Stomach (tissue), 9 donors: ENCODE results near the gene SPATS1. TPM values are rescaled to one million over a fixed set of nuclear protein-coding genes. Genes with fewer than 3 reads are reported as not detected.

ENCODE experiments used
- DNase-seq, 2 donors: peaks; one replicate each; pipeline versions ENCODE4 v3.0.0 to v3.0.0-alpha.2; 2013 to 2019
- H3K27ac ChIP-seq, 5 donors: fragments of 200-600 bp in 4 of 5; sonication (generic) in 4 of 5; one replicate each; pipeline ENCODE4 v1.5.1; 2013 to 2019; ENCODE audit warnings: mild to moderate bottlenecking in 1 of 5, moderate library complexity in 1 of 5
- H3K27me3 ChIP-seq, 3 donors: fragments of 200-600 bp; sonication (generic); one replicate each; pipeline ENCODE4 v1.5.1; 2017 to 2019; ENCODE audit warnings: mixed run types in 1 of 3
- H3K36me3 ChIP-seq, 4 donors: fragments of 200-600 bp; sonication (generic); 1 replicate in 3 of 4; 2 replicates in 1 of 4; pipeline ENCODE4 v1.5.1; 2016 to 2019
- H3K4me1 ChIP-seq, 4 donors: fragments of 200-600 bp; sonication (generic); one replicate each; pipeline ENCODE4 v1.5.1; 2016 to 2019
- H3K4me3 ChIP-seq, 4 donors: fragments of 200-600 bp; sonication (generic) in 3 of 4; one replicate each; pipeline ENCODE4 v1.5.1; 2016 to 2019; ENCODE audit warnings: mild to moderate bottlenecking in 1 of 4
- H3K9me3 ChIP-seq, 4 donors: fragments of 200-600 bp; sonication (generic); one replicate each; pipeline ENCODE4 v1.5.1; 2016 to 2019
- CTCF ChIP-seq, 7 experiments: fragments of 450-650 bp in 4 of 7; fragments of 200-600 bp in 3 of 7; sonication (generic) in 3 of 7; IDR thresholded peaks; one replicate each; pipeline ENCODE4 v1.5.1; 2016 to 2019; ENCODE audit warnings: antibody characterized with exemption in 7 of 7, control low read depth in 2 of 7, mild to moderate bottlenecking in 1 of 7
- EP300 ChIP-seq: sonication (generic); formaldehyde crosslinking; IDR thresholded peaks from one replicate; pipeline ENCODE4 v1.6.1; 2017; ENCODE audit warnings: antibody characterized with exemption
- POLR2A ChIP-seq, 4 donors: fragments of 450-650 bp; IDR thresholded peaks; one replicate each; pipeline ENCODE4 v1.6.1; 2016; ENCODE audit warnings: antibody characterized with exemption in 4 of 4, control low read depth in 2 of 4, mild to moderate bottlenecking in 1 of 4, moderate library complexity in 1 of 4
- POLR2AphosphoS5 ChIP-seq, 3 donors: sonication (generic); formaldehyde crosslinking; IDR thresholded peaks; one replicate each; pipeline ENCODE4 v1.6.1; 2016; ENCODE audit warnings: antibody characterized with exemption in 3 of 3
- WGBS, 5 donors: extraction: QIAGEN DNeasy Blood & Tissue Kit in 3 of 5; methylation state at CpG; one replicate each; pipeline versions ENCODE4 v1.1.5 to v1.1.7; 2013 to 2018; 5-methylcytosine and 5-hydroxymethylcytosine counted together
- intact Hi-C: fragments of 100-400 bp; cut with DNase I; formaldehyde crosslinking; loops from one replicate; pipeline ENCODE4 v1.15.1; 2023; ENCODE audit warnings: low total_unique reads
- polyA plus RNA-seq, 3 donors: library from polyadenylated mRNA; stranded (reverse); fragments of 200-250 nt; gene quantifications; one replicate each; pipeline ENCODE4 v1.2.3, GENCODE V29; 2013
- total RNA-seq, 5 donors: library from RNA; depleted of rRNA; stranded (reverse); fragments of >200 nt; gene quantifications; one replicate each; pipeline versions ENCODE4 v1.1.0 to v1.2.3, GENCODE V29; 2014 to 2016
- donor health status: healthy with polysubstance abuse.
- donor health status: Bipolar disorder and iron deficiency.
- donor health status: healthy.

The SPATS1 gene
- total and polyA plus RNA-seq, 8 donors, result not detected

GRCh38 chr6:44297063-44298038, 45.1 kb upstream of the SPATS1 start:
- no peaks in the 10 kb centered on the region for H3K9me3 ChIP-seq
- peak; percentile 39 to 86 for DNase-seq
- TF ChIP-seq POLR2A (IDR thresholded peaks at IDR 0.05) (no peak), POLR2AphosphoS5 (IDR thresholded peaks at IDR 0.05) (peak in 1 of 3 donors; percentile 2)
- H3K27me3 ChIP-seq, result peaks cover 7 to 64% (median 49%) of the 10 kb centered on the region in 3 donors
- peak overlapping the region in 1 of 5 donors; percentile 18 for H3K27ac ChIP-seq
- peaks cover 14 to 18% (median 17%) of the 10 kb centered on the region in 4 donors for H3K4me1 ChIP-seq
- H3K4me3 ChIP-seq, result peak overlapping the region; percentile 41 to 59 (median 52)
- WGBS, 5 donors, result 1 to 2% (median 2%) methylated on average over 20 to 86 of the region's 86 CpGs
- intact Hi-C loops, result no loop called here
- H3K36me3 ChIP-seq, result peaks cover 22 to 28% (median 24%) of the 10 kb centered on the region in 4 donors

- Histone ChIP-seq H3K36me3 (peaks cover 31 to 37% (median 33%) of the 10 kb centered on the region in 4 donors), H3K4me1 (peaks cover 14 to 18% (median 17%) of the 10 kb centered on the region in 4 donors), H3K9me3 (no peaks in the 10 kb centered on the region), H3K27me3 (peaks cover 7 to 55% (median 42%) of the 10 kb centered on the region in 3 donors), H3K4me3 (peak overlapping the region in 3 of 4 donors; percentile 41 to 59 (median 54)), H3K27ac (no peak overlapping the region)
- DNase-seq, result peak in 1 of 2 donors; percentile 37
- 32 to 40% (median 37%) methylated on average over 16 to 20 of the region's 20 CpGs for WGBS, 5 donors
- intact Hi-C loops, result no loop called here
- no peak for TF ChIP-seq POLR2AphosphoS5 (IDR thresholded peaks at IDR 0.05)
- TF ChIP-seq POLR2A (IDR thresholded peaks at IDR 0.05), result no peak
- TF ChIP-seq EP300, result no peak
- TF ChIP-seq CTCF (IDR thresholded peaks at IDR 0.05), result no peak
Measured at GRCh38 chr6:44298055-44298803, 44.2 kb upstream of the SPATS1 start.

- intact Hi-C loops, result no loop called here
- H3K27me3 ChIP-seq, result peaks cover 7 to 48% (median 39%) of the 10 kb centered on the region in 3 donors
- H3K27ac ChIP-seq, result no peak overlapping the region
- no peak for TF ChIP-seq EP300
- TF ChIP-seq POLR2A (IDR thresholded peaks at IDR 0.05), result no peak
- TF ChIP-seq POLR2AphosphoS5 (IDR thresholded peaks at IDR 0.05), result no peak
- no peak for TF ChIP-seq CTCF (IDR thresholded peaks at IDR 0.05)
- H3K9me3 ChIP-seq, result no peaks in the 10 kb centered on the region
- WGBS, 5 donors, result 79 to 84% (median 80%) methylated on average over 3 of the region's 3 CpGs
- peaks cover 38 to 43% (median 40%) of the 10 kb centered on the region in 4 donors for H3K36me3 ChIP-seq
- H3K4me1 ChIP-seq, result peaks cover 14 to 18% (median 17%) of the 10 kb centered on the region in 4 donors
- no peak overlapping the region for H3K4me3 ChIP-seq
- no peak for DNase-seq
Measured at GRCh38 chr6:44298864-44299263, 43.6 kb upstream of the SPATS1 start.

- Histone ChIP-seq H3K27ac (no peak overlapping the region), H3K4me1 (peaks cover 14 to 18% (median 17%) of the 10 kb centered on the region in 4 donors), H3K27me3 (peaks cover 3 to 34% (median 27%) of the 10 kb centered on the region in 3 donors), H3K9me3 (no peaks in the 10 kb centered on the region), H3K36me3 (peaks cover 51 to 58% (median 54%) of the 10 kb centered on the region in 4 donors), H3K4me3 (no peak overlapping the region)
- TF ChIP-seq POLR2AphosphoS5 (IDR thresholded peaks at IDR 0.05), result no peak
- TF ChIP-seq EP300, result no peak
- TF ChIP-seq CTCF (IDR thresholded peaks at IDR 0.05), result no peak
- DNase-seq, result no peak
- 83 to 88% (median 86%) methylated on average over 7 of the region's 7 CpGs for WGBS, 5 donors
- intact Hi-C loops, result no loop called here
Measured at GRCh38 chr6:44300292-44300823, 42.1 kb upstream of the SPATS1 start.
